IPS DF 6.9 (cell line): ENCODE data around the gene DTNB.
"Not testable (repeated sequence)": the region's sequence is repeated elsewhere in the genome, so short reads cannot be mapped to it uniquely, and the experiment has no call there.

Source experiments
- DNase-seq: peaks from one replicate; pipeline ENCODE4 v3.0.0-alpha.2; 2013; ENCODE audit warnings: low read depth, low spot score
- H3K27ac ChIP-seq: one replicate; pipeline ENCODE4 v1.5.1; 2013; ENCODE audit warnings: low read length, control low read depth
- H3K27me3 ChIP-seq: 2 replicates; pipeline ENCODE4 v1.6.1; 2013; ENCODE audit warnings: mild to moderate bottlenecking, low read length; ENCODE audit not compliant: control insufficient read depth, insufficient read depth
- H3K36me3 ChIP-seq: 2 replicates; pipeline ENCODE4 v1.6.1; 2013; ENCODE audit warnings: low read length; ENCODE audit not compliant: control insufficient read depth, insufficient read depth
- H3K4me1 ChIP-seq: 2 replicates; pipeline ENCODE4 v1.6.1; 2013; ENCODE audit warnings: low read length; ENCODE audit not compliant: control insufficient read depth, insufficient read depth
- H3K4me3 ChIP-seq: 2 replicates; pipeline ENCODE4 v1.5.1; 2013; ENCODE audit warnings: mild to moderate bottlenecking, low read length
- H3K9me3 ChIP-seq: 2 replicates; pipeline ENCODE4 v1.6.1; 2013; ENCODE audit warnings: low read length, inconsistent platforms; ENCODE audit not compliant: control insufficient read depth, insufficient read depth
- WGBS: extraction: QIAGEN DNeasy Blood & Tissue Kit; methylation state at CpG from one replicate; pipeline ENCODE4 v1.1.7; 2013; ENCODE audit warnings: mixed read lengths, missing lambda C conversion rate; ENCODE audit not compliant: insufficient read length, insufficient coverage; 5-methylcytosine and 5-hydroxymethylcytosine counted together

DTNB gene

GRCh38 chr2:25635797-25636196, 37.6 kb downstream of the DTNB start:
- no CpG with 5 or more reads among the region's 1 CpG for WGBS
- no peaks in the 10 kb centered on the region for H3K27me3 ChIP-seq
- H3K4me3 ChIP-seq: no peak overlapping the region
- H3K4me1 ChIP-seq: no peaks in the 10 kb centered on the region
- no peaks in the 10 kb centered on the region for H3K9me3 ChIP-seq
- H3K36me3 ChIP-seq: no peaks in the 10 kb centered on the region
- H3K27ac ChIP-seq: no peak overlapping the region
- DNase-seq: no peak

- WGBS: no CpG with 5 or more reads among the region's 34 CpGs
- H3K9me3 ChIP-seq: not testable (repeated sequence)
Observed at GRCh38 chr2:25633801-25634200, 39.6 kb downstream of the DTNB start.

GRCh38 chr2:25632396-25632795, 41.0 kb downstream of the DTNB start:
- WGBS: no CpG with 5 or more reads among the region's 2 CpGs
- Histone ChIP-seq H3K27ac (no peak overlapping the region), H3K4me3 (no peak overlapping the region), H3K27me3 (no peaks in the 10 kb centered on the region), H3K36me3 (no peaks in the 10 kb centered on the region; the same call in 1 of the 2 replicates), H3K9me3 (no peaks in the 10 kb centered on the region), H3K4me1 (no peaks in the 10 kb centered on the region)
- DNase-seq: no peak

More at GRCh38 chr2:25633801-25634200, 39.6 kb downstream of the DTNB start:
- not testable (repeated sequence) for H3K27ac ChIP-seq, H3K27me3 ChIP-seq, H3K36me3 ChIP-seq, H3K4me3 ChIP-seq, DNase-seq, H3K4me1 ChIP-seq

DNA sequence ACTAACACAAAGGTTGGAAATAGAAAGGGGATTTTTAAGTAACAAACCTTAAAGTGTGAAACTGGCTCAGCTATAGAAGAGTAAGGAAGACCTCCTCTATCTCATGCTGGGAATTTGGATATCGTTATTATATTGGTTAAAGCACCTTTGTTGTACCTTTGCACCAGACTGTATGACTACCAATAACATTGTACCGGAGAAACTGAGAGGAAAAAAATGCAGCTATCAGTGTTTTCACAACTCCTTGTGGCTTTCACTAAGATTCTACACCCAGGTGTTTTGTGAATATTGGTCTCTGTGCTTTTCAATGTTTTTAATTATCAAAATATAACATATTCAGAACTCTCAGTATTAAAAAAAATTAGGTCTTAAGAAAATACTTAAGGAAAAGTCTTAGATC, 48.7 kb downstream of the DTNB start:
- H3K4me3 ChIP-seq: no peak overlapping the region
- no peaks in the 10 kb centered on the region for H3K27me3 ChIP-seq
- no CpG with 5 or more reads among the region's 2 CpGs for WGBS
- no peaks in the 10 kb centered on the region for H3K9me3 ChIP-seq
- no peak for DNase-seq
- H3K36me3 ChIP-seq: no peaks in the 10 kb centered on the region; the same call in 1 of the 2 replicates
- H3K4me1 ChIP-seq: no peaks in the 10 kb centered on the region
- no peak overlapping the region for H3K27ac ChIP-seq

DNA sequence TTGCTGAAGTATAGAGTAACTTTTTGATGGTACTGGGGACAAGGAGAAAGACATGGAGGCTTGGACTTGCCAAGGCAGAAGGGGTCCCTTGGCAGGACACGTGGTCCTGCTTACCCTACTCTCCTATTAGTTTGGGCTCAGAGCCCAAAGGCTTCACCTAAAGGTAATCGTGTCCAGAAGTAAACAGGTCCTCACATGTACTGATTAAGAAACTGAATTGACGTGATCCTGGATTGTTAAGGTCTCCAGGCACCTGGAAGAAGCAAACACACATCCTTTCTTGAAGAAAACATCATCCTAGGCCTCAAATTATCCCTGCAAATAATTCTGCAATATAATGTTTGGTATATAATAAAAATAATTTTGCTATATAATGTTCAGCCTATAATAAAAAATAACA, 50.0 kb downstream of the DTNB start:
- Histone ChIP-seq H3K9me3 (no peaks in the 10 kb centered on the region), H3K36me3 (no peaks in the 10 kb centered on the region; the same call in 1 of the 2 replicates), H3K4me1 (no peaks in the 10 kb centered on the region), H3K27ac (no peak overlapping the region), H3K27me3 (no peaks in the 10 kb centered on the region), H3K4me3 (no peak overlapping the region)
- WGBS: no CpG with 5 or more reads among the region's 3 CpGs
- DNase-seq: no peak

DNA sequence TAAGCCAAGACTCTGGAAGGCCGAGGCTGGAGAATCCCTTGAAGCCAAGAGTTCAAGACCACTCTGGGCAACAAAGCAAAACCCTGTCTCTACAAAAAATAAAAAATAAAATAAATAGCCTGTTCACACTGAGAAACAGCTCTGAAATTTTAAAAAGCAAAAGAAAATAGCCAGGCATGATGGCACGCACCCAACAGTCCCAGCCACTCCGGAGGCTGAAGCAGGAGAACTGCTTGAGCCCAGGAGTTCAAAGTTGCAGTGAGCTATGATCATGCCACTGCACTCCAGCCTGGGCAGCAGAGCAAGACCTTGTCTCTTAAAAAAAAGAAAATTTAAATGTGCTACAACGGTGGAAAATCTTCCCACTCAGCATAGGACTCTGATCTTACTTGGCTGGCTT, 52.7 kb downstream of the DTNB start:
- no peak for DNase-seq
- Histone ChIP-seq H3K27me3 (no peaks in the 10 kb centered on the region), H3K4me1 (no peaks in the 10 kb centered on the region), H3K27ac (no peak overlapping the region), H3K9me3 (no peaks in the 10 kb centered on the region), H3K36me3 (no peaks in the 10 kb centered on the region), H3K4me3 (no peak overlapping the region)
- no CpG with 5 or more reads among the region's 4 CpGs for WGBS

DNA sequence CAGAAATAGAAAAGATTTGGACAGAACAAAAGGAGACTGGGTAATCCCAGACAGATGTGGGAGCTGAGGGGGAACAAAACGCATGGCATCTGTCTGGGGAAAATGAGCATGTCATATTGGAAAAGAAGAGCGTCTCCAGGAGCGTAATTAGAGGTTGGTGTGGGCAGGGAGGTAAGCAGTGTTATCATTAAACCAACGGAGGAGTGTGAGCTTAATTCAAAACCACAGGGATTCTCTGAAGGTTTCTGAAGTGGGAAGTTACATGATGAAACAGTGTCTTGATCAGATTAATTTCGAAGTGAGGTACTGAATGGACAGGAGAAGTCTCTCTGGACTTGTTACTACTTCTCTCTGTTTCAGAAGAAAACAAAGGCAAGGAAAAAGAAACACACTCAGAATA, 53.3 kb downstream of the DTNB start:
- DNase-seq: no peak
- Histone ChIP-seq H3K9me3 (no peaks in the 10 kb centered on the region), H3K36me3 (no peaks in the 10 kb centered on the region), H3K4me1 (no peaks in the 10 kb centered on the region), H3K27ac (no peak overlapping the region), H3K27me3 (no peaks in the 10 kb centered on the region), H3K4me3 (no peak overlapping the region)
- WGBS: no CpG with 5 or more reads among the region's 5 CpGs

DNA sequence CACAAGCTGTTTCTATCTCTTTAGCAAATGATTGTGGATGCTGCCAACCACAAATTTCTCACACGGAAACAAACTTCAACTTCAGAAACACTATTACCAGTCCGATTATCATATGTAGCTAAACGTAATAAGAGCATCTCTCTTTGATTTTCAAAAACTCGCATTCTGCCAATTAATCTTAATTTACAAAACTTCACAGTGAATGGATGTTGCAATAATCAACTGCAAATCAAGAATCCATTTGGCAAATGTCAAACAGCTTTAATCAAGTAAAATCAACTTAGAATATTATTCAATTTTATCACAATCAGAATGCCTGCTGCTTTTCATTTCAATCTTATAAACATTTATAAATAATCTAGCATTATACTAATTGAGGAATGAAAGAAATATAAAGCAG, 54.2 kb downstream of the DTNB start:
- WGBS: no CpG with 5 or more reads among the region's 4 CpGs
- no peak overlapping the region for H3K4me3 ChIP-seq
- H3K4me1 ChIP-seq: no peaks in the 10 kb centered on the region
- no peaks in the 10 kb centered on the region for H3K27me3 ChIP-seq
- no peak for DNase-seq
- no peaks in the 10 kb centered on the region for H3K36me3 ChIP-seq
- no peaks in the 10 kb centered on the region for H3K9me3 ChIP-seq
- H3K27ac ChIP-seq: no peak overlapping the region

- WGBS: no CpG with 5 or more reads among the region's 2 CpGs
- Histone ChIP-seq H3K9me3 (no peaks in the 10 kb centered on the region), H3K36me3 (no peaks in the 10 kb centered on the region), H3K27me3 (no peaks in the 10 kb centered on the region), H3K27ac (no peak overlapping the region), H3K4me3 (no peak overlapping the region), H3K4me1 (no peaks in the 10 kb centered on the region)
- no peak for DNase-seq
Observed at GRCh38 chr2:25618676-25619075, 54.7 kb downstream of the DTNB start.

DNA sequence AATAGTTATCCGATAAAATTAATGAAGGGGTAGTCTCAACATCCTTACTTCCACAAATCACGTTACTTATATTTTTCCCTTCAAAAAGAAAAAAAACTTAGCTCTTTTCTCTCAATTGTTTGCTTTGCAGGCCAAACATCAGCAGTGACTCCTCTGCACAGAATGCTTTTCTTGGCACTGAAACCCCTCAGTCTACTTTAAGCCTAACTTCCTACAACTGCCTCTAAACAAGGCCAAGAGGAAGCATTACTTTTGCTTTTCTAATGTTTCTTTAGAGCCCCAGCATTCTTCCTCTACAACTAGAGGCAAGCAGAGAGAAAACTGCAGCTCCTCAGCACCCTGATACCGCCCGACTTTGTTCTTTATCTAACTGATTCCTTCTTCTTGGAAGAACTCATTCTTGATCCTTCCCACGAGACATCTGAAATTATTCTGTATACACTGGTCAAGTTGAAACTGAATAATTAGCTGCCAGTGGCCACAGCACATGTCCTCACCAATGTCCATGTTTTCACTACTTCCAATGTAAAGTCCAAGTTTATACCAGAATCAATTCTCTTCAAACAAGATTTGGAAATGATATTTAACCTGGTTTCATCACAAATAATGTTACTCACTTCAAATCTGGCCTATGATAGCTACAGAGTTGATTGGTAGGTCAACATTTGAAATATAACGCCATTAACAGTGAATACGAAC, 55.3 kb downstream of the DTNB start:
- DNase-seq: no peak
- WGBS: no CpG with 5 or more reads among the region's 7 CpGs
- Histone ChIP-seq H3K27me3 (no peaks in the 10 kb centered on the region), H3K27ac (no peak overlapping the region), H3K4me3 (no peak overlapping the region), H3K4me1 (no peaks in the 10 kb centered on the region), H3K9me3 (no peaks in the 10 kb centered on the region), H3K36me3 (no peaks in the 10 kb centered on the region)

DNA sequence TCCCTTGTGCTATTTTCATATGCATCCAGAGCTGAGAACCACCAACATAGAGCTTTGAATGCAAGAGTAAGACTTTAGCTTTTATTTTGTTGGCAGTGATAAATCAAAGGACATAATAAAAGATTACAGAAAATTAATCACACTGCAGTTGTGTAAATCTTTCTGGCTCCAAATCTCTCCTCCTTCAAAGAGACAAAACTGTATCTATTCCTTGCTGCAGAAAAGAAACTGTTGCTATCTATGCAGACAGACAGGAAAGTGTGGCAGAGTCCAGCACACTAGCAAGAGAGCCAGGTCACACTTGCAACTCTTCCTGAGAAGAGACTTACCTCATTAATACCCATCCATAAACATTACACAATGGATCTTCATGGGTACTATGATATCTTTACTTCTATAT, 57.5 kb downstream of the DTNB start:
- H3K4me1 ChIP-seq: no peaks in the 10 kb centered on the region
- H3K27ac ChIP-seq: no peak overlapping the region
- no peaks in the 10 kb centered on the region for H3K36me3 ChIP-seq
- H3K9me3 ChIP-seq: no peaks in the 10 kb centered on the region
- H3K27me3 ChIP-seq: no peaks in the 10 kb centered on the region
- H3K4me3 ChIP-seq: no peak overlapping the region
- no peak for DNase-seq
